HG03108 (cell line): ENCODE results near the gene RAD51D.
A peak's percentile ranks its signal among the peaks of the same experiment; 100 is the strongest.
"Not testable (repeated sequence)": the region's sequence is repeated elsewhere in the genome, so short reads cannot be mapped to it uniquely, and the experiment has no call there.

Experiments
- ATAC-seq: cut with Tn5 transposase; IDR thresholded peaks from one replicate; pipeline ENCODE4 v1.9.1; 2021; ENCODE audit warnings: moderate library complexity; ENCODE audit not compliant: unreplicated experiment

RAD51D gene

DNA sequence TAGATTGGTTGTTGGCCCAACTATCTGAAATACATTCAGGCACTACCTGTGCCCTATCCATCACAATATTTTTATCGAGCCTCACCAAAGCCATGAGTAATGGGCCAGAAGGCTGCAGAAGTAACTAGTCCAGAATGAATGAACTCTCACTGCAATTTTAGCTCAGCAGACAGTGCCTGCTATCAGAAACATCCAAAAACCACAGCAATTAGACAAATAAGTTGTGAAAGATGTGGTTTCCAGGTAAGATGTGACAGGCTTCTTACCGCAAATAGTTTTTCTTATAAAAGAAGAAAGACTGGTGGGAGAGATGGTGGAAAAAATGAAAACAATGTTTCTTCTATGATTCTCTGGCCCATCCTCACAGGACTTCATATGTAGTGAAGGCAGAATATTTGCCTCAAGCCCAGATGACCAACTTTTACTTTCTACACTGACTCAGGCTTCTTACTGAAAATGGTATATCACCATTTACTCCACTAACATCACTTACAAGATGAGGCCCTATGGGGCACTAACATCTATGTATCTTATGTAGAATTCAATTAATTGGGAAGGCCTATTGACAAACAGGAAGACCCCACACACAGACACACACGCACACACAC is 46.4 kb downstream of the RAD51D start:
- ATAC-seq: no peak

DNA sequence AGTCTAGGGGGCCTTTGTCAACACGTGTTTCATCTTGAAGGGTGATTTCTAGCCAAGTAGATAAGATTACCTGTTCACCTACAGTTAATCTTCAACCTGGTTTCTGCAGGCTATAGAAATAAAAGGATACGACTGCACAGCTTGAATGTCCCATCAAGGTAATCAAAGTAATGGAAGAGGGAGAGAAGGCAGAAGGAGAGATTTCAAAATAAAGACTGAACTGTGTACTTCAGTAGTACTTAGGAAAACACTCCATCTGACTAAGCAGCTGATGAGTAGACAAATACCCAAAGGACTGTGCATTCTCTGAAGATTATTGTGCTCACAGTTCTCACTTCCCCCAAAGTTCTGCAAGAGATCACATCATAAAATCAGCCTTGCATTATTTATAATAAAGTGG is 50.3 kb downstream of the RAD51D start:
- no peak for ATAC-seq

DNA sequence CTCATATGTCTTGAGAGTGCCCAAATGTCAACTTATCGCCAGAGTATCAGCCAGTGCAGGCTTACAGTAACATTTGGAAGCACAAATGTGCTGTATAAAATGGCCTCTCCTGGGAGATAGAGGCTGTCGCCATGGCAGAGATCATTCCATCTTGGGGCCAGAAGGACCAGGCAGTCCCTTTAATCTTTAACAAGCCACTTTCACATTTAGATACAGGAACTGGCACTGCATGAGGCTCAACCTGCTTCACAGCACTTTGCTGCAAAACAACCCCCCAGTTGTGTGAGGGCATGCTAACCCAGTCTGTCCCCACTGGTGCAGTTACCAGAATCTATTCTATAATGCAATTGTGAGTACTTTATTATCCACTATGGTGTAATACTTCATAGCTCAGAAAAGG is 51.4 kb downstream of the RAD51D start:
- no peak for ATAC-seq

DNA sequence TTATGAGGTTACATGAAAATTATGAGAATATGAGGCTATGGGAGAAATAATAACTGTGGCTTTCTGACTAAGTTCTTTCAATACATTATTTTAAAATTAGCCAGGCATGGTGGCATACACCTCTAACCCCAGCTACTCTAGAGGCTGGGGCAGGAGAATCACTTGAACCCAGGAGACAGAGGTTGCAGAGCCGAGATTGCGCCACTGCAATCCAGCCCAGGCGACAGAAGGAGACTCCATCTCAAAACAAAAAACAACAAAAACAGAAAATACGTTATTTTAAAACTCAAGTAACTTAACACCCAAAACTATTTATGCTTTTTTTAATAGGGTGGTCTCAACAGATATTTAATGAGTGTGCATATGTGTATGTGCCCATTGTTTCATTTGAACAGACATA is 53.8 kb downstream of the RAD51D start:
- ATAC-seq: no peak

DNA sequence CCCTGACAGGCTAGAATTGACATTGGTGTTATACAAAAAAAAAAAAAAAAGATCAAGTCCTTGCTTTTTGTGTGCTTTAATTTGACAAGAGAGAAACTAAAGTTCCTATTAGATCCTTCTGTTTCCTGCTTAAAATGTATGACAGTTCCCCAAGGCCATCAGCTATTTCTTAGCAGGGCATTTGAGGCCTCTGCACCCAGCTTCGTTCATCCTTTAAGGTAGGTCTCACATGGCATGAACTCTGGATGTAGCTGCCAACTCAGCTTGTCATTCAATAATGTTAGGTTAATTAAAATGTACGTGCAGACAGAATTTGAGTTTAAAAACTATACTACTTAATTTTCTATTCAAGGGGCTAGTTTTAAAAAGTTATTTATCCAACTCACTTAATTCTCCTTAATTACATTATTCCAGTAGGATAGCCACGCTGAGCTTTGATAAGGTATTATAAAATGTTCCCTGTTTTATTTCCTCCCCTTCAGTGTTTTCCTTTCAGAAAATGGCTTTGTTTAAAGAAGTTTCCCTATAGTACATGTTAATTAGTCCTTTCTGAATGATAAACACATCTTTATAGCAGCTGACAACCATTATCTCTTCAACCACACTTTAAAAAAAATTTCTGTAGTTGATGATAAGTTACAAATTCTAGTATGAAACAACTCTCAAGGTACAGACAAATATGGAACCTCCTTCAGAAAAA is 55.0 kb downstream of the RAD51D start:
- ATAC-seq: no peak

DNA sequence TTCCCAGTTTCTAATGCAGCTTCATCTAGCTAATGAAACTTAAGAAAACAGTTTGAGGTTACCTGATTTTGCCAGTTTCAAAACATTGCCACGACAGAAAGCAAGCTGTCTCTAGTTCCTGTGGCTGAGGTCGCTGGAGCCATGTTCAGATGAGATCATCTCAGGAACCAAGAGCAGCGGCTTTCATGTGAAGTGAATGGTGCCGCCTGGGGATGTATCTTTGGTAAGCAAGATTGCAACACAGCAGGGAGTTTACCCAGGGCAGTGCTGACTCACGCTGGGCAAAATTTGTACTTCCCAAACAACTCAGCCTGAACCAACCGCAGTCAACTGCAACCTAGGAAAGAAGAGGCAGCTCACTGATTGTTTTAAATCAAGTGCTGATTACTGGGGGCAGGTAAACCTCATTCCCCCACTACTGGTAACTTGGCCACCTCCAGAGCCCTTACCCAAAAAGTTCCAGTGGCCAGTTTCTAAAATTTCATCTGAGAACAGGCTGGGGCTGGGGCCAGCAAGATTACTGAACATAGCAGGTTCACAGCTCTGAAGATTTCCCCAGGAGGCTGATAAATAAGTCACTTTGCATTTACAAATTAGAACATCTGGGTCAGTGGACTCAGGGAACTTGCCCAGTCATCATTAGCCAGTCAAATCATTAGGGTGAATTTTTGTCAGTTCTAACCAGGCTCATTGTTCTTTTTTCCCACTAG is 56.0 kb downstream of the RAD51D start, which contains the start of gene RFFL:
RFFL (minus strand) TSS at position 194 of the 710 bp plus-strand sequence. CDS start 37,154 bp downstream, outside the sequence.
- ATAC-seq: peak; percentile 74

DNA sequence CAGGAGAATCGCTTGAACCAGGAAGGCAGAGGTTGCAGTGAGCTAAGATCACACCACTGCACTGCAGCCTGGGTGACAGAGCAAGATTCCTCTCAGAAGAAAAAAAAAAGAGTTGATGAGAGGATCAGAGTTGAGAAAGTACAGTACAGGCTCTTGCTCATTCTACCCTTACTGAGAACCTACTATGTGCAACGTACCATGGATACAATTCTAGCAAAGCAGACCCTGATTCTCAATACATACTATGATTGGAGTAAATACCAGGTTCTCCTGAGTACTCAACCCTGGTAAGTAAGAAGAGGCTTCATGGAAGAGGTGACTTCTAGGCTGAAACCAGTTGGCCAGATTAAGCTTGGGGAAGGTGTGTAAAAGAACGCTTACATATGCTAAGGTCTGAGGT is 57.4 kb downstream of the RAD51D start:
- ATAC-seq: no peak

DNA sequence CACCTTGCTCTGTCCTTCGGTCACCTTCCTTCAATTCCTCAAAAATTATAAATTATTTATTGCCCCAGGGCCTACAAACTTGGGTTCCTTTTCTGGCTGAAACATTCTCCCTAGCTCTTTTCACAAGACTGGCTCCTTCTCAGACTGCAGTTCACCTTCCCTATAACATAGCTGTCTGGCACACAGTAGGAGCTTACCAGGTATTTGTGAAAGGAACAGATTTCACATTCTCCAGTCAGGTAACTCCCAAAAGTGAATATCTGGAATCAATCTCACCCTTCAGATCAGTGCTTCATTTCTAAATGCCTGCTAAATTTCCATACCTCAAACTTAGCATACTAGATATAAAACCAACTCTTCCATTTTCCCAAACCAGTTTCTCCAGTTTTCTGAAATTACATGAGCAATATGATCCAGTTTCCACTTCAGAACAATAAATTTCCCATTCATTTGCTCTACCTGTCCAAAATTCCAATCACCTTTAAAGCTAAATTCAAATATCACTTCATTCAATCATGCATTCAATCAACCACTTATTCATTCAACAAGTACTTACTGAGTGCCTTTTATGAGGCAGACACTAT is 62.2 kb downstream of the RAD51D start:
- ATAC-seq: no peak

DNA sequence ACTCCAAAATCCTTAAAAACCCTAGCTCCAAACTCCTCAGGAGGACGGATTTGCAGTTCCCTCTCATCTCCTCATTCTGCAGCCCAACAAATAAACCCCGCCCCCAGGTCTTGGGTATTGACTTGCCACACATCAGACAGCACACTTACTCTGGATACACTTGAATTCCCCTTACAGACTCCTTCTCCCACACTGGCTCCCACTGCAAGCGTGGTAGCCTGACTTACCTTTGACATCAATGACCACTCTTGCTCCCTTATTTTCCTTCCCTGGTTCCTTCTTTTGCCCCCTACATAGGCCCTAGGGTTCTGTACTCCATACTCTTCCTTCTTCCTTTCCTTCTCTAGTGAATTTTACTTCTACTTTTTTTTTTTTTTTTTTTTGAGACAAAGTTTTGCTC is 63.6 kb downstream of the RAD51D start:
- no peak for ATAC-seq

DNA sequence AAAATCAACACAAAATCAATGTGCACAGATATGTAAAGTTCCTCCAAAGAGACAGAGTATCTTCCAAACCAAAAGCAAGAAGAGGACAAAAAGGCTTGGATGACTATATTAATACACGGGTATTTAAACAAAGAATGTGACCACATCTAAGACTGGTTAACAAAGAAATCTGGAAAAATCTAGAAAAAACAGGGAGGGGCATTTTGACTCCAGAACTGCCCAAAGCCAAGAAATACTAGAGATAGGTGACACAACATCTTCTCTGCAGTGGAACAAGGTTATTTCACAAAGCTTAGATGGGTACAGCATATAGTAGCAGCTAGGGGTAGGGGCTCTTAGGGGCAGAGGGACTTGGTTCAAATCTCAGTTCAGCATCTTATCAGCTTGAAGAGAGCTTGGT is 66.5 kb downstream of the RAD51D start:
- ATAC-seq: no peak

DNA sequence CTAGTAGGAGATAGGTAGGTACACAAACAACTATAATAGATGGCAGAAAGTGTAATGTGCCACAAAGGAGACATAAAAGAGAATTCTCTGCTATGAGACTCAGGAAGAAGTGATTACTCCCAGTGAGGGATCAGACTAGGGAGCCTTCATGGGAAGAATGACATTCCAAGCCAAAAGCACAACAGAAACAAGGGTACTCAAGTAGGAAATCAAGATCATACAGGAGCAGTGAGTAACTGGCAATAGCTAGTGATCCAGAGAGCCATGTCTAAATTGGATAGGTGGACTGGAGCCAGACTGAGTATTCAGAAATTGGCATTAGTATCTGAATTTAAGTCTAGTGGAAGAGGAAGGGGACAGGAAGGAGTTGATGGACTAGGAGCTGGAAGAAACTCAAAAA is 66.9 kb downstream of the RAD51D start:
- no peak for ATAC-seq

DNA sequence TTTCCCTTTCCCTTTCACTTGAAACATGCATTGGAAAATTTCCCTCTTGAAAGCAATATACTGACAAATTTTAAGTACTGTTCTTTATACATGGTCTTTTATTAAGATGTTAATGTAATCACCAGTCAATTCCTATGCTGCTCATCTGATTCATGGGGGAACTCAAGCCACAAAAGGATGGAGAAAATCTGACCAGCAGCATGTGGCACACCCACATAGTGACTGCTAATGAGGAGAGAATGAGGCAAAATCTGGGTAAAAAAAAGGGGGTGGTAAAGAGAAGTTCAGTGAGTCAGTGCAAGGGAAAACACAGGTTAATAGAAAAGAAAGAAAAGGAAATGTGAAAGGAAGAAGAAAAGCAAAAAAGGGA is 67.4 kb downstream of the RAD51D start:
- no peak for ATAC-seq

DNA sequence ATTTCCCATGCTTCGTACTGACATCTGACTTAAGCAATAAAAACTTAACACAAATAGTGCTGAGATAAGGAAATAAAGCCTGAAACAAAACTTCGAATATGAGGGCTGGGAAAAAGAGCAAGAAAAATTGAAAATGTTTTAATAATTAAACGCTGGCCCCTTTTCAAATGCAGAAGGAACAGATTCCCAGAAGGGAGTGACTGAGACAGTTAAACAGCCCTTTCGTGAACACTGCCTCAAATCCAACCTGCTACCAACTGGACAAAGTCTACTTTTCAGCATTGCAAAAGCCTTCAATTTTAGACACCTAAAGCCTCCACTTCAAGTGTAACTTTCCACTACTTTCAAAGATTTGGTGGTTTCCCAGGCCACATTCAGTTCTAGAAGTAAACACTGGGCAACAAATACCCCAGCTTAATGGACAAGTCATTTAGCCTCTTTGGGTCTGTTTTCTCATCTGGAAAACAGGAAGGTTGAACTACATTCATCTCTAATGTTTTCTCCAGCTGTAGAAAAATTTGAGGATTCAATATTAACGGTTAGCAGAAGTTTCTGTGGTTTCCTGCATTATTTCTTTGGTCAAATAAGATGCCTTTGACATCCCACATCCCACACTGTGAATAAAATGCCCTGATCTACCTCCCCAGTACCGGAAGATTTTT is 68.0 kb downstream of the RAD51D start:
- no peak for ATAC-seq

DNA sequence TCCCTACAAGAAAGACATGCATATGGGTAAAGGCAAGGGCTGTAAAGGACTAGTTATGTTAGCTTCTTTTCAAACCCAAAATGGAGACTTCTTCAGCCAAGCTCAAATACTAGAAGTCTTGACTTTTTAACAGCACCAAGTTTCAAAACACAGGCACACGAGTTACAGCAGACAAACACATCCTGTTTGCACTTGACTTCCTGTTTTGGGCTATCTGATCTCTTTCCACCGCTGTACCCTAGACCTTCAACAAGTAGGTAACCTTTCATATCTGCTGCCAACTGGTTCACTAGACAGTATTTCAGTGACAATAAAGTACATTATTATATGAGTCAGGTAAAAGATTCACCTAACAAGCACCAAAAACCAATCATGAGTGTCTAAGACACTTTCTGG is 68.5 kb downstream of the RAD51D start:
- peak; percentile 60 for ATAC-seq

DNA sequence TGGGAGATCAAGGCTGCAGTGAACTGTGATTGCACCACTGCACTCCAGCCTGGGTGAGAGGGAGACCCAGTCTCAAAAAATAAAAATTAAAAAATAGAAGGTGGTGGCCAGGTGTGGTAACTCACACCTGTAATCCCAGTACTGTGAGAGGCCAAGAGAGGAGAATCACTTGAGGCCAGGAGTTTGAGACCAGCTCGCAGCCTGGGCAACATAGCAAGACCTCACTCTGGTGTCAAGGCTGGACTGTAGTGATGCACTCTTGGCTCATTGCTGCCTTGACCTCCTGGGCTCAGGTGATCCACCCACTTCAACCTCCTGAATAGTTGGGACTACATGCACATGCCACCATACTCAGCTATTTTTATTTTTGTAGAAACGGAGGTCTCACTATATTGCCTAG is 69.5 kb downstream of the RAD51D start:
- ATAC-seq: no peak

DNA sequence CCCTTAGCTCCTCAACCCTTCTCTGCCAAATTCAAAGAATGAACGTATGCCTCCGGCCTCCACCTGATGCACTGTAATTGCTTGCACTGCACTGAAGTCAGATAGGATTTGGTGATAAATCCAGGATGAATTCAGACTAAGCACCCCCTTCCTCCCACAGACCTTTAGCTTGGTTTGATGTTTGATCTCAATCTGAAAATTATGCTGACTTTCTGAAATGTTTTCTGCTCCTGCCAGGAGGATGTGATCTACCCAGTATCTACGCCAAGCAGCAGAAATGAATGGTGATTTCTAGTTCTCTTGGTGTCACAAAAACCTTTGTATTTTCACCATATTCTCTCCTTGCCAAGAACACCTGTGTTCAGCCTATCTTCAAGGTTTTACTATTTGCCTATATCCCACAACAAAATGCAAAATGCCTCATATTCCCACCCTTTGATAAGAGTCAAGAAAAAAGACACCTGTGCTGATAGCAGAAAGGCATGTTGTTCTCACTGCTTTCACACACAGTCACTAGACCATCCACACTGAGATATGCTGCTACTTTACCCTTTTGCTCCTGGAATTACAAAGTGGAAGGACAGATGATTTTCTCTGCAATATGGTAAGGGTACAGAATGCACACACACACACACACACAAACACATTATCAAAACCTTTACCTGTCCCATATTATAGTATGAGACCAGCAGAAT is 70.8 kb downstream of the RAD51D start:
- ATAC-seq: no peak

DNA sequence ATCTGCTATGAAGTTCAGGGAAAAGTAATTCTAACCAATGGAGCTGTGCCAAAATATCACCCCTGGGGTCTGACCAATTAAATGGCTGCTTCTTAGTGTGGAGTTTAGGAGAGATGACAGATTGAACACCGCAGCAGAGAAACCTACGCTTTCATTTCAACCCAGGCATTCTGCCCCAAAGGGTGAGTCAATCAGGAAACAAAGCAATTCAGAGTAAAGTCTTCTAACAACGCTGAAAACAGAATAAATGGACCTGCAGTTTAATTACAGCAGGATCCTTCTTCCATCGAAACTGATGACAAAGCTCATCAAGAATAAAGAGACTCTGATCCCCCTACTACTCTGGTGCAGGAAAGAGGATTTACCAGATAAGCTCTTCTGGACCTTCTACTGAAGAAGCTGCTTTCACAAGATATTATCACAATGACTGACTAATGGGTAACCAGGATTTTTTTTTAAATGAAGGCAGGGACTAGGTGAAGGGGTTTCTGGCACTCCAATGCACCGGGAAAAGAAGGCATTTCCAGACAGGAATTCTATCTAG is 72.8 kb downstream of the RAD51D start:
- peak; percentile 47 for ATAC-seq

DNA sequence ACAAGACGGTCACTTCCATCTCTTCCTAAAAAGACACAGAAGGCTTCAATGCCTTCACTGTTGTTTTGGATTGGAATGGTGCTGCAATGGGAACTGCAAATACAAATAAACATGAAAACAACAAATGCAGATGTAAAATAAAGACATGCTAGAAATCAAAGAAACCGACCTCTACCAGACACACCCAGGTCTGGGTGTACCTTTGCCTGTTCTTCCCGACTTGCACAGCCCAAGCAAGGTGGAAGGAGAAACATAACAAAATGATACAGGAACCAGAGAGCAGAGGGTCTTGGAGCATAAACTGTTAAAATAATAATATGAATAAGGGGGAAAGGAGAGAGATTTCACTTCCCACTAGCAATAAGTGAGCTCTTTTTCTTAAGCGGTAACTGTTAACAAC is 73.4 kb downstream of the RAD51D start:
- ATAC-seq: no peak

DNA sequence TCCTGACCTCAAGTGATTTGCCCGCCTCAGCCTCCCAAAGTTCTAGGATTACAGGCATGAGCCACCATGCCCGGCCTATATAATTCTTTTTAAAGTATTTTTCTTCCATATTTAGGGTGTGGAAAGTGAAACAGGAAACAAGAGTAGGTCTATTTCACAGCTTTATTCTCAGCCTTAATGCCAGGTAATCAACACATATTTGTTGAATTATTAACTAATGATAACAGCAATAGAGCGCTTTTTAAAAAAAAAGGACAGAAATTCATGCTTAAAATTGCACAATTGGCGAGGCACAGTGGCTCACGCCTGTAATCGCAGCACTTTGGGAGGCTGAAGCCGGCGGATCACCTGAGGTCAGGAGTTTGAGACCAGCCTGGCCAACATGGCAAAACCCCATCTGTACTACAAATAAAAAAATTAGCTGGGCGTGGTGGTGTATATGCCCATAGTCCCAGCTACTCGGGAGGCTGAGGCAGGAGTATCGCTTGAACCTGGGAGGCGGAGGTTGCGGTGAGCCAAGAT is 74.1 kb downstream of the RAD51D start:
- not testable (repeated sequence) for ATAC-seq

DNA sequence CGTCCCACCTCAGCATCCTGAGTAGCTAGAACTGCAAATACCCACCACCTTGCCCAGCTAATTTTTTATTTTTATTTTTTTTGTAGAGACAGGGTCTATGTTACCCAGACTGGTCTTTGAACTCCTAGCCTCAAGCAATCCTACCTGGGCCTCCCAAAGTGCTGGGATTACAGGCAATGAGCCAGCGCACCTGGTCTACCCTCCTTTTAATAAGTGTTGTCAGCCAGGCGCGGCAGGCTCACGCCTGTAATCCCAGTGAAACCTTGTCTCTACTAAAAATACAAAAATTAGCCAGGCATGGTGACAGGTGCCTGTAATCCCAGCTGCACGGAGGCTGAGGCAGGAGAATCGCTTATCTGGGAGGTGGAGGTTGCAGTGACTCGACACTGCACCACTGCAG is 75.5 kb downstream of the RAD51D start:
- ATAC-seq: no peak
